OCI-LY7 (cell line): ENCODE results near the gene MTHFS. TPM values are rescaled to one million over a fixed set of nuclear protein-coding genes. Genes with fewer than 3 reads are reported as not detected.
A peak's percentile ranks its signal among the peaks of the same experiment; 100 is the strongest.

Experiments
- BruUV-seq: library from RNA; stranded (reverse); fragments of 400-500 nt; replicated peaks from 2 replicates; lab custom pipeline; 2021; lab: Mats Ljungman, UMichigan
- CTCF ChIA-PET: fragments of 300-600 bp; sonication (Branson Sonifier 250); formaldehyde crosslinking; loops from one replicate; lab custom pipeline; 2022; ENCODE audit warnings: antibody characterized with exemption; ENCODE audit not compliant: unreplicated experiment; lab: Charles Lee
- POLR2A ChIA-PET: fragments of 300-600 bp; sonication (Branson Sonifier 250); formaldehyde crosslinking; loops from one replicate; lab custom pipeline; 2022; ENCODE audit warnings: antibody characterized with exemption; lab: Charles Lee
- DNase-seq: peaks from one replicate; pipeline ENCODE4 v3.0.0-alpha.2; 2015; ENCODE audit warnings: low spot score
- H2AFZ ChIP-seq: fragments of 200-600 bp; sonication (generic), shearing (Covaris generic); 2 replicates; pipeline ENCODE4 v1.6.1; 2014; ENCODE audit warnings: mild to moderate bottlenecking, antibody characterized with exemption, low read length, moderate library complexity
- H3K27ac ChIP-seq: fragments of 200-600 bp; sonication (generic); 2 replicates; pipeline ENCODE4 v1.5.1; 2014; ENCODE audit warnings: mixed run types, low read depth, mild to moderate bottlenecking, moderate library complexity, low read length, inconsistent platforms; ENCODE audit not compliant: poor library complexity, severe bottlenecking
- H3K36me3 ChIP-seq: fragments of 200-600 bp; sonication (generic); 2 replicates; pipeline ENCODE4 v1.6.1; 2014; ENCODE audit warnings: mild to moderate bottlenecking, antibody characterized with exemption, low read length, moderate library complexity, mixed read lengths; ENCODE audit not compliant: insufficient read depth
- H3K4me1 ChIP-seq: fragments of 200-600 bp; sonication (generic); 2 replicates; pipeline ENCODE4 v1.5.1; 2014; ENCODE audit warnings: mild to moderate bottlenecking, low read length; ENCODE audit not compliant: insufficient read depth, poor library complexity, severe bottlenecking
- H3K4me2 ChIP-seq: fragments of 200-600 bp; sonication (generic); 2 replicates; pipeline ENCODE4 v1.6.1; 2014; ENCODE audit warnings: mild to moderate bottlenecking, low read length
- H3K4me3 ChIP-seq: fragments of 200-600 bp; sonication (generic); 2 replicates; pipeline ENCODE4 v1.5.1; 2014; ENCODE audit warnings: mild to moderate bottlenecking, low read depth, low read length; ENCODE audit not compliant: poor library complexity, severe bottlenecking
- H3K79me2 ChIP-seq: fragments of 200-600 bp; sonication (generic); 2 replicates; pipeline ENCODE4 v1.6.1; 2016; ENCODE audit warnings: low read depth, mild to moderate bottlenecking, low read length, moderate library complexity, mixed read lengths; ENCODE audit not compliant: insufficient read depth
- H3K9me2 ChIP-seq: fragments of 200-600 bp; sonication (generic); 2 replicates; pipeline ENCODE4 v1.6.1; 2016; ENCODE audit warnings: mild to moderate bottlenecking, low read length, mixed read lengths; ENCODE audit not compliant: insufficient read depth
- H3K9me3 ChIP-seq: fragments of 200-600 bp; sonication (generic); 2 replicates; pipeline ENCODE4 v1.6.1; 2014; ENCODE audit warnings: mild to moderate bottlenecking, mixed run types, low read length, mixed read lengths
- H4K20me1 ChIP-seq: fragments of 200-600 bp; sonication (generic); 2 replicates; pipeline ENCODE4 v1.6.1; 2014; ENCODE audit warnings: mild to moderate bottlenecking, antibody characterized with exemption, low read length, moderate library complexity, mixed read lengths; ENCODE audit not compliant: insufficient read depth
- CTCF ChIP-seq: fragments of 200-600 bp; sonication (generic); conservative IDR thresholded peaks from 2 replicates; pipeline ENCODE4 v1.5.1; 2014; ENCODE audit warnings: mild to moderate bottlenecking, antibody characterized with exemption, low read length, moderate library complexity, mixed read lengths
- EZH2phosphoT487 ChIP-seq: fragments of 200-600 bp; sonication (generic); IDR thresholded peaks from 2 replicates; pipeline ENCODE4 v1.6.1; 2018; ENCODE audit warnings: low read depth, borderline replicate concordance, mild to moderate bottlenecking, mixed run types, antibody characterized with exemption, low read length, moderate library complexity, mixed read lengths
- intact Hi-C: fragments of 100-400 bp; cut with micrococcal nuclease; formaldehyde crosslinking; loops from one replicate; pipeline ENCODE4 v1.10.0; 2022; ENCODE audit not compliant: unreplicated experiment
- total RNA-seq, 2 experiments: library from RNA; depleted of rRNA in 1 of 2; stranded (reverse); fragments of >200 nt in 1 of 2; shearing (Covaris generic) in 1 of 2; gene quantifications; 2 replicates each; pipeline ENCODE4 v1.2.3, GENCODE V29; 2014 to 2022

MTHFS gene
- total RNA-seq, 2 experiments from 2014 or later = 12.4 to 32.3 TPM

- POLR2A ChIA-PET = interaction anchor here (0.7 to 1.8 kb wide), 2 partner anchors 16 to 114 kb away, joined by 4 to 6 read pairs; no protein-coding TSS in a partner anchor
- no peaks in the 10 kb centered on the region for H3K79me2 ChIP-seq
- no peak for DNase-seq
- TF ChIP-seq EZH2phosphoT487 (no peak), CTCF (no peak)
- CTCF ChIA-PET = no interaction called here
- H4K20me1 ChIP-seq = no peaks in the 10 kb centered on the region
- intact Hi-C loops = no loop called here
- H3K9me2 ChIP-seq = no peaks in the 10 kb centered on the region
- H3K4me3 ChIP-seq = no peak overlapping the region
- BruUV-seq = no TSS peak
- H3K27ac ChIP-seq = no peak overlapping the region
- no peaks in the 10 kb centered on the region for H3K4me1 ChIP-seq
- peaks cover 95% of the 10 kb centered on the region for H3K36me3 ChIP-seq
- peaks cover 21% of the 10 kb centered on the region for H3K9me3 ChIP-seq
- H2AFZ ChIP-seq = no peak overlapping the region
- no peak overlapping the region for H3K4me2 ChIP-seq
These were observed 15.1 kb downstream of the MTHFS start for GRCh38 chr15:79881668-79882067.

GRCh38 chr15:79881254-79881653 is 15.6 kb downstream of the MTHFS start:
- Histone ChIP-seq H3K79me2 (no peaks in the 10 kb centered on the region), H3K27ac (no peak overlapping the region), H3K4me3 (no peak overlapping the region), H3K4me2 (no peak overlapping the region), H4K20me1 (no peaks in the 10 kb centered on the region), H2AFZ (no peak overlapping the region), H3K4me1 (no peaks in the 10 kb centered on the region), H3K9me3 (peaks cover 21% of the 10 kb centered on the region), H3K36me3 (peaks cover 92% of the 10 kb centered on the region), H3K9me2 (no peaks in the 10 kb centered on the region)
- CTCF ChIA-PET = interaction anchor here (1.0 kb wide), 1 partner anchor 13 kb away, joined by 3 read pairs; no protein-coding TSS in a partner anchor
- TF ChIP-seq EZH2phosphoT487 (no peak), CTCF (no peak)
- DNase-seq = no peak
- POLR2A ChIA-PET = interaction anchor here (0.7 to 1.5 kb wide), 2 partner anchors 15 to 114 kb away, joined by 4 to 6 read pairs; no protein-coding TSS in a partner anchor
- intact Hi-C loops = no loop called here
- BruUV-seq = no TSS peak

DNA sequence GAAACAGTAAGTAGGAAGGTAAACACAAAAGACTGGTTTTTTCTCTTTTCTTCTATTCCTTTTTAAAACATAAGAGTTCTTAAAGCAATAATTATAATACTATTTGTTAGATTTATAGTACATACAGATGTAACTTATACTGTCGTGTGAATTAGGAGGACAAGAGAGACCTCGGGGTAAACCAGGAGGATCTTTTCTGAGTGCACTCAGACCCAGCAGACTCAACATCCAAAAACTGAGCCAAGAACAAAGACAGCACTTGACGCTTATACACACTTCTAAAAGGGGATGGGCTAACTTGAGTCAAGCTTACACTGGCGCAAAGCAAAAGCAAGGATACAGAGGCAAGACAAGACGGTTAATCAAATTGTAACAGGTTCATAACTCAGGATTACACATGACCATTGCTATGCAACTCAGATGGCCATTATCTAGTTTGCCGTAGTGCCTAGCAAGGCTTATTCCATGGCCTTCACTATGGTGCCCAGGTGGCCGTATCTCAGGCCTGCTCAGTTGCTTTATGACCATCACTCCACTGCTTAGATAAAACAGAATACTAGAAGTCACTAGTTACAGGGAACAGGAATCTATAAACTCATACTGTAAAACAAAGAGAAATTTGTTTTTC is 18.6 kb downstream of the MTHFS start:
- peak; percentile 26 for DNase-seq
- no peaks in the 10 kb centered on the region for H4K20me1 ChIP-seq
- TF ChIP-seq CTCF = no peak
- no peak for TF ChIP-seq EZH2phosphoT487
- no peaks in the 10 kb centered on the region for H3K9me2 ChIP-seq
- H3K9me3 ChIP-seq = peaks cover 46% of the 10 kb centered on the region
- H3K27ac ChIP-seq = no peak overlapping the region
- H3K36me3 ChIP-seq = peaks cover 90% of the 10 kb centered on the region
- intact Hi-C loops = no loop called here
- no TSS peak for BruUV-seq
- no peaks in the 10 kb centered on the region for H3K4me1 ChIP-seq
- no peak overlapping the region for H3K4me2 ChIP-seq
- no peaks in the 10 kb centered on the region; the same call in 1 of the 2 replicates for H3K79me2 ChIP-seq
- ChIA-PET POLR2A (interaction anchor here (0.7 kb wide), 1 partner anchor 21 kb away, joined by 4 read pairs; no protein-coding TSS in a partner anchor), CTCF (no interaction called here)
- no peak overlapping the region for H3K4me3 ChIP-seq
- no peak overlapping the region for H2AFZ ChIP-seq
